Thymus (tissue), 11 donors: ENCODE data around the gene TBATA. TPM values are rescaled to one million over a fixed set of nuclear protein-coding genes. Genes with fewer than 3 reads are reported as not detected.

Source experiments
- DNase-seq, 9 donors: peaks; one replicate each; pipeline ENCODE4 v3.0.0-alpha.2; 2013; ENCODE audit warnings: low spot score in 9 of 9, low read depth in 6 of 9, missing footprints in 1 of 9
- H3K27ac ChIP-seq, 2 donors: one replicate each; pipeline ENCODE4 v1.5.1; 2013; ENCODE audit warnings: control low read depth in 1 of 2, low read depth in 1 of 2, low read length in 1 of 2, mild to moderate bottlenecking in 1 of 2, moderate library complexity in 1 of 2
- H3K27me3 ChIP-seq, 2 donors: one replicate each; pipeline ENCODE4 v1.5.1; 2013; ENCODE audit warnings: low read length in 1 of 2; ENCODE audit not compliant: control insufficient read depth in 2 of 2, insufficient read depth in 1 of 2
- H3K36me3 ChIP-seq, 2 donors: one replicate each; pipeline ENCODE4 v1.5.1; 2013; ENCODE audit warnings: low read length in 1 of 2, mild to moderate bottlenecking in 1 of 2, moderate library complexity in 1 of 2; ENCODE audit not compliant: control insufficient read depth in 2 of 2, insufficient read depth in 2 of 2
- H3K4me1 ChIP-seq, 2 donors: one replicate each; pipeline ENCODE4 v1.5.1; 2013; ENCODE audit warnings: low read length in 2 of 2; ENCODE audit not compliant: control insufficient read depth in 2 of 2, insufficient read depth in 2 of 2
- H3K4me3 ChIP-seq, 2 donors: one replicate each; pipeline ENCODE4 v1.5.1; 2013; ENCODE audit warnings: low read length in 2 of 2, control low read depth in 1 of 2, mild to moderate bottlenecking in 1 of 2
- H3K9me3 ChIP-seq, 2 donors: one replicate each; pipeline ENCODE4 v1.5.1; 2013; ENCODE audit warnings: low read length in 1 of 2, mild to moderate bottlenecking in 1 of 2; ENCODE audit not compliant: control insufficient read depth in 2 of 2, insufficient read depth in 1 of 2
- WGBS: extraction: QIAGEN DNeasy Blood & Tissue Kit; methylation state at CpG from one replicate; pipeline ENCODE4 v1.1.7; 2013; 5-methylcytosine and 5-hydroxymethylcytosine counted together
- polyA plus RNA-seq: library from polyadenylated mRNA; stranded (reverse); fragments of 200-250 nt; gene quantifications from one replicate; pipeline ENCODE4 v1.2.3, GENCODE V29; 2013
- total RNA-seq: library from RNA; stranded (reverse); fragments of 120-200 nt; gene quantifications from one replicate; pipeline ENCODE4 v1.2.4, GENCODE V29; 2013
- donor health status: healthy.

The TBATA gene
- total and polyA plus RNA-seq, 2 donors = 42.1 to 134 TPM

GRCh38 chr10:70735161-70735560 is 50.0 kb downstream of the TBATA start:
- WGBS = 91% methylated on average over 3 of the region's 3 CpGs
- H3K36me3 ChIP-seq = no peaks in the 10 kb centered on the region
- H3K4me3 ChIP-seq = no peak overlapping the region
- no peak for DNase-seq
- H3K27me3 ChIP-seq = no peaks in the 10 kb centered on the region
- H3K9me3 ChIP-seq = no peaks in the 10 kb centered on the region
- no peak overlapping the region for H3K27ac ChIP-seq
- H3K4me1 ChIP-seq = peaks cover 0 to 4% of the 10 kb centered on the region in 2 donors

GRCh38 chr10:70733051-70733450 is 52.1 kb downstream of the TBATA start:
- Histone ChIP-seq H3K9me3 (no peaks in the 10 kb centered on the region), H3K4me1 (peaks cover 0 to 4% of the 10 kb centered on the region in 2 donors), H3K4me3 (no peak overlapping the region), H3K36me3 (no peaks in the 10 kb centered on the region), H3K27ac (no peak overlapping the region), H3K27me3 (no peaks in the 10 kb centered on the region)
- 100% methylated on average over 1 of the region's 1 CpG for WGBS
- DNase-seq = no peak

GRCh38 chr10:70732569-70732968 is 52.6 kb downstream of the TBATA start:
- Histone ChIP-seq H3K27ac (no peak overlapping the region), H3K4me3 (no peak overlapping the region), H3K9me3 (no peaks in the 10 kb centered on the region), H3K4me1 (peaks cover 0 to 4% of the 10 kb centered on the region in 2 donors), H3K27me3 (no peaks in the 10 kb centered on the region), H3K36me3 (no peaks in the 10 kb centered on the region)
- DNase-seq = no peak
- 96% methylated on average over 4 of the region's 4 CpGs for WGBS

- Histone ChIP-seq H3K9me3 (no peaks in the 10 kb centered on the region), H3K4me1 (peaks cover 0 to 4% of the 10 kb centered on the region in 2 donors)
Observed at GRCh38 chr10:70730955-70731354, 54.2 kb downstream of the TBATA start.

GRCh38 chr10:70729763-70730357 is 55.3 kb downstream of the TBATA start:
- WGBS = 95% methylated on average over 16 of the region's 16 CpGs
- Histone ChIP-seq H3K36me3 (no peaks in the 10 kb centered on the region), H3K27me3 (no peaks in the 10 kb centered on the region), H3K4me1 (peaks cover 0 to 4% of the 10 kb centered on the region in 2 donors), H3K4me3 (no peak overlapping the region), H3K9me3 (no peaks in the 10 kb centered on the region), H3K27ac (no peak overlapping the region)
- DNase-seq = no peak

More at GRCh38 chr10:70730955-70731354, 54.2 kb downstream of the TBATA start:
- no peak for DNase-seq
- WGBS = 92% methylated on average over 2 of the region's 2 CpGs
- H3K27me3 ChIP-seq = no peaks in the 10 kb centered on the region
- no peak overlapping the region for H3K27ac ChIP-seq
- H3K4me3 ChIP-seq = no peak overlapping the region
- H3K36me3 ChIP-seq = no peaks in the 10 kb centered on the region

GRCh38 chr10:70728328-70728727 is 56.8 kb downstream of the TBATA start:
- Histone ChIP-seq H3K4me1 (peaks cover 0 to 4% of the 10 kb centered on the region in 2 donors), H3K27ac (no peak overlapping the region), H3K36me3 (no peaks in the 10 kb centered on the region), H3K4me3 (no peak overlapping the region), H3K9me3 (no peaks in the 10 kb centered on the region), H3K27me3 (no peaks in the 10 kb centered on the region)
- WGBS = 80% methylated on average over 2 of the region's 2 CpGs
- no peak for DNase-seq

- WGBS = 90% methylated on average over 10 of the region's 10 CpGs
- Histone ChIP-seq H3K36me3 (no peaks in the 10 kb centered on the region), H3K27me3 (no peaks in the 10 kb centered on the region), H3K27ac (no peak overlapping the region), H3K4me3 (no peak overlapping the region), H3K9me3 (no peaks in the 10 kb centered on the region), H3K4me1 (peaks cover 0 to 4% of the 10 kb centered on the region in 2 donors)
- DNase-seq = no peak
Observed at GRCh38 chr10:70726909-70727495, 58.2 kb downstream of the TBATA start.

- no peak overlapping the region for H3K4me3 ChIP-seq
- no peaks in the 10 kb centered on the region for H3K36me3 ChIP-seq
- no peaks in the 10 kb centered on the region for H3K9me3 ChIP-seq
- no peaks in the 10 kb centered on the region for H3K4me1 ChIP-seq
- no peak for DNase-seq
- no peak overlapping the region for H3K27ac ChIP-seq
- 94% methylated on average over 3 of the region's 3 CpGs for WGBS
- no peaks in the 10 kb centered on the region for H3K27me3 ChIP-seq
Observed at GRCh38 chr10:70723771-70724170, 61.4 kb downstream of the TBATA start.

GRCh38 chr10:70722820-70723424 is 62.3 kb downstream of the TBATA start:
- WGBS = 86% methylated on average over 4 of the region's 4 CpGs
- Histone ChIP-seq H3K9me3 (no peaks in the 10 kb centered on the region), H3K4me3 (no peak overlapping the region), H3K36me3 (no peaks in the 10 kb centered on the region), H3K27me3 (no peaks in the 10 kb centered on the region), H3K4me1 (peaks cover 0 to under 1% of the 10 kb centered on the region in 2 donors), H3K27ac (no peak overlapping the region)
- no peak for DNase-seq
